D721Med (cell line): ENCODE measurements around the gene ARRDC1.

Experiments used
- DNase-seq: peaks from one replicate; pipeline ENCODE4 v3.0.0; 2011; ENCODE audit warnings: low spot score; ENCODE audit not compliant: insufficient read length
- FAIRE-seq: peaks from 2 replicates; lab custom pipeline; 2011; peaks lifted over from hg19 to GRCh38; lab: Jason Lieb, UNC
- TF ChIP-seq, protein P1 (sequence below): IDR thresholded peaks from 2 replicates; pipeline ENCODE4 v1.5.1; 2012; ENCODE audit warnings: mild to moderate bottlenecking, control low read depth; ENCODE audit not compliant: insufficient read depth; ENCODE audit errors: missing control alignments

The ARRDC1 gene

GRCh38 chr9:137613259-137613658, 7.8 kb downstream of the ARRDC1 start:
- TF ChIP-seq, protein P1, sequence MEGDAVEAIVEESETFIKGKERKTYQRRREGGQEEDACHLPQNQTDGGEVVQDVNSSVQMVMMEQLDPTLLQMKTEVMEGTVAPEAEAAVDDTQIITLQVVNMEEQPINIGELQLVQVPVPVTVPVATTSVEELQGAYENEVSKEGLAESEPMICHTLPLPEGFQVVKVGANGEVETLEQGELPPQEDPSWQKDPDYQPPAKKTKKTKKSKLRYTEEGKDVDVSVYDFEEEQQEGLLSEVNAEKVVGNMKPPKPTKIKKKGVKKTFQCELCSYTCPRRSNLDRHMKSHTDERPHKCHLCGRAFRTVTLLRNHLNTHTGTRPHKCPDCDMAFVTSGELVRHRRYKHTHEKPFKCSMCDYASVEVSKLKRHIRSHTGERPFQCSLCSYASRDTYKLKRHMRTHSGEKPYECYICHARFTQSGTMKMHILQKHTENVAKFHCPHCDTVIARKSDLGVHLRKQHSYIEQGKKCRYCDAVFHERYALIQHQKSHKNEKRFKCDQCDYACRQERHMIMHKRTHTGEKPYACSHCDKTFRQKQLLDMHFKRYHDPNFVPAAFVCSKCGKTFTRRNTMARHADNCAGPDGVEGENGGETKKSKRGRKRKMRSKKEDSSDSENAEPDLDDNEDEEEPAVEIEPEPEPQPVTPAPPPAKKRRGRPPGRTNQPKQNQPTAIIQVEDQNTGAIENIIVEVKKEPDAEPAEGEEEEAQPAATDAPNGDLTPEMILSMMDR: no peak
- no peak for DNase-seq
- no peak for FAIRE-seq

GRCh38 chr9:137613738-137614523, 8.4 kb downstream of the ARRDC1 start:
- TF ChIP-seq, protein P1: no peak
- DNase-seq (no peak), FAIRE-seq (no peak)

DNA sequence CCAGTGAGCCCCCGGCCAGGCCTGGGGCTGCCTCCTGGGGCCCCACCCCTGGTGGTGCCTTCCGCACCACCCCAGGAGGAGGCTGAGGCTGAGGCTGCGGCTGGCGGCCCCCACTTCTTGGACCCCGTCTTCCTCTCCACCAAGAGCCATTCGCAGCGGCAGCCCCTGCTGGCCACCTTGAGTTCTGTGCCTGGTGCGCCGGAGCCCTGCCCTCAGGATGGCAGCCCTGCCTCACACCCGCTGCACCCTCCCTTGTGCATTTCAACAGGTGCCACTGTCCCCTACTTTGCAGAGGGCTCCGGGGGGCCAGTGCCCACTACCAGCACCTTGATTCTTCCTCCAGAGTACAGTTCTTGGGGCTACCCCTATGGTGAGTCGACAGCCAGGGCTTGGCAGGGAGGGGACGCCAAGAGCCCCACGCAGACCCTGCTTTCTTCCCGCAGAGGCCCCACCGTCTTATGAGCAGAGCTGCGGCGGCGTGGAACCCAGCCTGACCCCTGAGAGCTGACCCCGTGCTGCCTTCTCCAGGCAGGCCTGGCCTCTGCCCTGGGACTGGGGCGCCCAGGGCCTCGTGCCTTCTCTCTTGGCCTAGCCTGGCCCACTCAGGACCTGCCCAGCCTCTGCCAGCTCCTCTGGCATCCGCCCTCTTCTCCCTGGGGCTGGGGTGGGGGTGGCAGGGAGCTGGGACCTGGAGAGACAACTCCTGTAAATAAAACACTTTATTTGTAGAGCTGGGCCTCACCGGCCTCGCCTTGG, 9.3 kb downstream of the ARRDC1 start:
- DNase-seq: no peak
- TF ChIP-seq, protein P1: no peak
- FAIRE-seq: no peak

DNA sequence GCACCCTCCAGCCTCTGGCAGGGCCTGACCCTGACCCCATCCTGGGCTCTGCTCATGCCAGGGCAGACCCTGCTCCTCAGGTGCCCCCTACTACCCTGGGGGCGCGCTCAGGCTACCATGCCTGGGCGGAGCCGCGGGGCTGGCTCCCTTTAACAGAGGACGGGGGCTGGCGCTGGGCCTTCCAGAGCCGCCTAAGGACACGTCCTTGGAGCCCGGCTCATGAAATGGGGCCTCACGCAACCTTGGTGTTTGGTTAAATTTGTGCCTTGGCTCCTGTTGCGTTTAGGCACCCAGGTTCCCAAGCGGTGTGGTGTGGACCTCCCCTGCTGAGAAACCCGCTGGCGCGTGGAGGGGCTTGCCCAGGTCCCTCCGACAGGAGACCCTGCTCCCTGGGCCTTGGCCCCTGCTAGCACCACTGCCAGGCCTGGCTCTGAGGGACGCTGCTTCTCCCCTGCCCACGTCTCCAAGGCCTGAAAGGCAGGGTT, 9.9 kb downstream of the ARRDC1 start:
- FAIRE-seq: no peak
- no peak for DNase-seq
- TF ChIP-seq, protein P1: no peak

DNA sequence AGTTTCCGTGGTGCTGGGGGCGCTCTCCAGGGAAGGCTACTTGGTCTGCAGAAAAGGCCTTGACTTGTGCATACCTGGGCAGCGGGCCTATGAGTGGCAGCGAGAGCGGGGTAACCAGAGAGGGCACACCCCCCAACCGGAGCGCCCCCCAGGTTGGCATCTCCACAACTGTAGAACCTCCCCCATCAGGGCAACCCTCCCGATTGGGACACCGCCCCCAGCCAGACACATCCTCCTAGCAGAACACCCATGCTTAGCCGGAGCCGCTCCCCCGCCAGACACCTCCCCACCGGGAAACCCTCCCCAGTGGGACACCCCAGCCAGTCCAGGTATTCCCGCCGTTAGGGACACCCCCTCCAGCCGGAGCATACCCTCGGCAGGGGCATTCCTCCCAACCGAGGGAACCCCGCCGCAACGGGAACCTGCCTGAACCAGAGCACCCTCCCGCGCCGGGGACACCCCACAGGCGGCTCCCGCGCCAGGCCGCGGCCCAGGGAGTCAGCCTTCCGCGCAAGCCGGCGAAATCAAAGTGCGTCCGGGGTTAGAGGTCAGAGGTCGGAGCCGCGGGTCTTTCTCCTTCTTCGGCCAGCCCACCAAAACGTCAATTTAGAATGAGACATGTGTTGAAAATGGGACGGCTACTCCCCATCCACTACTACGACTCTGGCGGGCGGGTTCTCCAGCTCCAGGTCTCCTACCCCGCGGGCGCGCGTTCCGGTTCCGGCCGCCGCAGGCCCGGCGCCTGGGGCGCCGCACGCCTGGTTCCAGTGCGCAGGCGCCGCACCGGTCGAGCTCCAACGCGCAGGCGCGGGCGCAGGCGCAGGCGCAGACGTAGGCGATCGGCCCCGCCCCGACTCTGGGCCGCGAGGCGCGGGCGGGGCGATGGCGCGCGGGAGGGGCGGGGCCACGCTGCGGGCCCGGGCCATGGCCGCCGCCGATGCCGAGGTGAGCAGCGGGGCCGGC, 12.9 kb downstream of the ARRDC1 start, which contains the start of gene EHMT1:
EHMT1 (plus strand) TSS at position 901 of the 963 bp plus-strand sequence; CDS start at position 925, 24 bp downstream.
- FAIRE-seq (no peak), DNase-seq (peak; percentile 94)
- TF ChIP-seq, protein P1: no peak

- TF ChIP-seq, protein P1: no peak
- DNase-seq (no peak), FAIRE-seq (no peak)
Measured at GRCh38 chr9:137619240-137620047, 14.0 kb downstream of the ARRDC1 start.
